Spinal cord (tissue), 10 donors: ENCODE measurements around the gene CASD1. TPM values are rescaled to one million over a fixed set of nuclear protein-coding genes. Genes with fewer than 3 reads are reported as not detected.
A peak's percentile ranks its signal among the peaks of the same experiment; 100 is the strongest.

Experiments
- DNase-seq, 6 donors: peaks; one replicate each; pipeline versions ENCODE4 v3.0.0 to v3.0.0-alpha.2; 2013 to 2015; ENCODE audit warnings: low spot score in 6 of 6, low read depth in 4 of 6
- H3K27ac ChIP-seq: one replicate; pipeline ENCODE4 v1.5.1; 2013; ENCODE audit warnings: low read depth, low read length, control low read depth
- H3K27me3 ChIP-seq: one replicate; pipeline ENCODE4 v1.6.1; 2013; ENCODE audit warnings: low read length; ENCODE audit not compliant: control insufficient read depth, insufficient read depth
- H3K36me3 ChIP-seq: one replicate; pipeline ENCODE4 v1.6.1; 2013; ENCODE audit warnings: low read length; ENCODE audit not compliant: control insufficient read depth, insufficient read depth
- H3K4me1 ChIP-seq: one replicate; pipeline ENCODE4 v1.6.1; 2013; ENCODE audit warnings: low read length; ENCODE audit not compliant: control insufficient read depth, insufficient read depth
- H3K4me3 ChIP-seq: one replicate; pipeline ENCODE4 v1.5.1; 2013; ENCODE audit warnings: low read depth, low read length, control low read depth
- H3K9me3 ChIP-seq: one replicate; pipeline ENCODE4 v1.6.1; 2013; ENCODE audit warnings: low read length; ENCODE audit not compliant: control insufficient read depth, insufficient read depth
- WGBS: methylation state at CpG from one replicate; pipeline ENCODE4 v1.1.5; 2013; ENCODE audit warnings: missing lambda C conversion rate; ENCODE audit not compliant: insufficient coverage; 5-methylcytosine and 5-hydroxymethylcytosine counted together
- polyA plus RNA-seq, 2 donors: library from polyadenylated mRNA; unstranded; fragments of 120-200 nt; gene quantifications; one replicate each; pipeline ENCODE4 v1.2.1, GENCODE V29; 2013; ENCODE audit not compliant: insufficient read length in 2 of 2
- total RNA-seq, 2 donors: library from RNA; depleted of rRNA in 1 of 2; stranded (reverse); fragments of 120-200 nt in 1 of 2; fragments of >200 nt in 1 of 2; gene quantifications; one replicate each; pipeline versions ENCODE4 v1.2.3 to v1.2.4, GENCODE V29; 2013 to 2014
- donor health status: healthy.

The CASD1 gene
- total and polyA plus RNA-seq, 4 donors = 31.0 to 116 (median 80.1) TPM

DNA sequence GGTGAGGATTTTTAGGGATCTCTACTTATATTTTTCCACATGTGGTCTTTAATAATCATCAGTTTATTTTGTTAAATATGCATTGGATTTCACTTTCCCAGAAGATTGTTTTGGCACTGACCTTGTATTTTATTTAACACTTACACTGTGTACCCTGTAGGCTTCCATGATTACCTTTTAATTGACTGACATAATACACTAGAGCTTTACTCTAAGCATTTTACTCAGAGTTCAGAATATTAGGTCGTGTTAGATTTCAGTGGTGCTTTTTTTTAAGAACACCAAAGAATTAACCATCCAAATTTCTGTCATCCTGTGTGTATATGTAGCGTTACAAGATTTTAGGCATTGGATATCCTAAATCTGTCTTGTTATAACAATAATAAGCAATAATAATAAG lies 23.1 kb downstream of the CASD1 start:
- Histone ChIP-seq H3K4me1 (no peaks in the 10 kb centered on the region), H3K27ac (no peak overlapping the region), H3K9me3 (no peaks in the 10 kb centered on the region), H3K27me3 (no peaks in the 10 kb centered on the region), H3K4me3 (no peak overlapping the region), H3K36me3 (no peaks in the 10 kb centered on the region)
- WGBS = no CpG with 5 or more reads among the region's 2 CpGs
- DNase-seq = no peak

DNA sequence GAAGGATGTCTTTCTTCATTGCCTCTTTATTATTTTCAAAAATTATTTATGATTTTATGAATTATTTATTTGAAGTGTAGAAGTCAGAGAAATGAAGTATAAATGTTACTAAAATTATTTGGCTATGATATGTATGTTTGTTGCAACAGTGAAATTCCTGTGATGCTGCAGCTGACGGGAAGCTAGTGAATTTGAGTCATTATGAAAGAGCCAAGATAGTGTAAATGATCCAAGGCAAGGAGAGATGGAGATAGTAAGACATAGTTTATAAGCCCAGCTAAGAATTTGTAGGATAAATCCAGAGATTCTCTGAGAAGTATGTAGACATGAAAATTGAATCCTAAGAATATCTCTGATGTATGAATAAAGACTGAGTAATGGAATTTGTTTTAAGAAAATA lies 30.8 kb downstream of the CASD1 start:
- 92% methylated on average over 1 of the region's 1 CpG for WGBS
- Histone ChIP-seq H3K4me3 (no peak overlapping the region), H3K4me1 (no peaks in the 10 kb centered on the region), H3K27me3 (no peaks in the 10 kb centered on the region), H3K9me3 (no peaks in the 10 kb centered on the region), H3K36me3 (no peaks in the 10 kb centered on the region), H3K27ac (no peak overlapping the region)
- DNase-seq = no peak

DNA sequence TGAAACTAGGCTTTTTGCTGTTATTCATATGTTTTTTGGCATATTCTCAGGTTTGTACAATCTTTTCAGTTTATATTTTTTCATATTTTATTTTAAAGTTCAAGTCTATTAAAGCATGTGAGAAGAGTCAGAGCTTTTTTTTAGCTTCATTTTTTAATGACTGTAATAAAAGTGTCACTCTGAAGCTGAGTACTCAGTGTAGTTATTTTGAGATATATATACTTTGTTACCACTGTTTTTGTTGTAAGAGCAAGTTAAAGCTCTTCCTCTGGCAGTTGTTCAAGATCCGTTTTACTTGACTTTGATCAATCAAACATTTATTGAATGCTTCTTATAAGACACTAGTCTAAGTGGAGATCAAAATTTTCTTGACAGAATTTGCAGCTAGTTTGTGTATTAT lies 37.5 kb downstream of the CASD1 start:
- WGBS = no CpG with 5 or more reads among the region's 1 CpG
- no peaks in the 10 kb centered on the region for H3K36me3 ChIP-seq
- DNase-seq = no peak

DNA sequence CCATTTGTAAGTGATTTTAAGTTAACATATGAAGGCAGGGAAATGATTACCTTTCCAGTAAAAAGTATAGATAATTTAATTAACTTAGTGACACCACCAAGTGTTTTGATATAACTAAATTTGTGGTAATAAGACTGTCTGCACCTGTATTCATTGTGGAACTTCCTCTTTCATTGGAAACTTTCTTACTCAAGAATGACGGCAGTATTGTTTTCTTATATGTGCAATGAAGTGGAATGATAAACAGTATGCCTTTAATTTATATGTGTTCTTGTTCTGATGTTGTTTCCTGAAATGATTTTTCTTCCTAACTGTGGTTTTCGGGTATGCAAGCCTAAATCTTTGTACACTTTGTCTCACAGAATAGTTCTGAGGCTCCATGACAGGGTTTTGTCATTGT lies 46.4 kb downstream of the CASD1 start:
- H3K36me3 ChIP-seq = peaks cover 6% of the 10 kb centered on the region
- H3K4me1 ChIP-seq = no peaks in the 10 kb centered on the region
- WGBS = no CpG with 5 or more reads among the region's 2 CpGs
- no peak overlapping the region for H3K27ac ChIP-seq
- H3K4me3 ChIP-seq = no peak overlapping the region
- no peak for DNase-seq
- no peaks in the 10 kb centered on the region for H3K27me3 ChIP-seq
- H3K9me3 ChIP-seq = no peaks in the 10 kb centered on the region

More for the DNA sequence above, 37.5 kb downstream of the CASD1 start:
- Histone ChIP-seq H3K9me3 (no peaks in the 10 kb centered on the region), H3K4me1 (no peaks in the 10 kb centered on the region), H3K27ac (no peak overlapping the region), H3K4me3 (no peak overlapping the region), H3K27me3 (no peaks in the 10 kb centered on the region)

DNA sequence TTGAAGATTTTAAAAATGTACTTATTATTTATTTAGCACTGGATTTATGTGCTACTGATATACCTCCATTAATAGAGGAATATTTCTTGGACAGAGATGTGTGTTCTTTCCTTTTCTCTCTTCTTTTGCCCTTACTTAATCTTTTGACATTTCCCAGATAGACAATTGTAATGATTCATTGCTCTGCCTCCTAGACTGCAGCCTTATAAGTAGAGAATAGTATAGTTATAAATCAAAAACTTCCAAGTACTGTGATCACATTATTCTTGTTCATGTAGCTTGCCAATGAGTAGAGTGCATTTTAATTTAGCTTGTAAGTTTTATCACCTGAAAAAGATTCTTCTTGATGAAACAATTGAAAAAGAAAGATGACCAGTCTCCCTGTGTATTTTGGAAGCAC lies 47.6 kb downstream of the CASD1 start:
- DNase-seq = peak in 1 of 6 donors; percentile 51
- H3K27me3 ChIP-seq = no peaks in the 10 kb centered on the region
- H3K9me3 ChIP-seq = no peaks in the 10 kb centered on the region
- H3K4me1 ChIP-seq = no peaks in the 10 kb centered on the region
- H3K27ac ChIP-seq = no peak overlapping the region
- H3K36me3 ChIP-seq = peaks cover 6% of the 10 kb centered on the region
- H3K4me3 ChIP-seq = no peak overlapping the region

DNA sequence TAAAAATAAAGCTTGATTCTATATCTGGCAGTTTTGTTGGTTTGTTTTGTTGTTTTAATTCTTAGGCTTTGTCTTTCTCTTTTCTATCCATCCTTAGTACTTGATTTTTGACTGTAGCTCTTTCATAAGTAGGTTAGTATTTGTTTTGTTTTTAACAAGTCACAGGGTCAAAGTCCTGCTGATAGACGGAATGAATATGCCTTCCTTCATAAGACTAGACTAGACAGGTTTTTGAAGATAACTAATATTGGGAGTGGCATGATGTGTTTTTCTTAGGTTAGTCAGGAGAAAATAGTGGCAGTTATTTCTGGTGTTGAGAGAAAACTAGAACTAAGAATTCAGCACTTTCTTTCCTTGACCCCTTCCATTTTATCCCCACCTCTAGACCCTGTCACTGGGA lies 50.4 kb downstream of the CASD1 start:
- no CpG with 5 or more reads among the region's 1 CpG for WGBS
- Histone ChIP-seq H3K27me3 (no peaks in the 10 kb centered on the region), H3K4me3 (no peak overlapping the region), H3K4me1 (no peaks in the 10 kb centered on the region), H3K9me3 (no peaks in the 10 kb centered on the region), H3K36me3 (peaks cover 3% of the 10 kb centered on the region), H3K27ac (no peak overlapping the region)
- no peak for DNase-seq

DNA sequence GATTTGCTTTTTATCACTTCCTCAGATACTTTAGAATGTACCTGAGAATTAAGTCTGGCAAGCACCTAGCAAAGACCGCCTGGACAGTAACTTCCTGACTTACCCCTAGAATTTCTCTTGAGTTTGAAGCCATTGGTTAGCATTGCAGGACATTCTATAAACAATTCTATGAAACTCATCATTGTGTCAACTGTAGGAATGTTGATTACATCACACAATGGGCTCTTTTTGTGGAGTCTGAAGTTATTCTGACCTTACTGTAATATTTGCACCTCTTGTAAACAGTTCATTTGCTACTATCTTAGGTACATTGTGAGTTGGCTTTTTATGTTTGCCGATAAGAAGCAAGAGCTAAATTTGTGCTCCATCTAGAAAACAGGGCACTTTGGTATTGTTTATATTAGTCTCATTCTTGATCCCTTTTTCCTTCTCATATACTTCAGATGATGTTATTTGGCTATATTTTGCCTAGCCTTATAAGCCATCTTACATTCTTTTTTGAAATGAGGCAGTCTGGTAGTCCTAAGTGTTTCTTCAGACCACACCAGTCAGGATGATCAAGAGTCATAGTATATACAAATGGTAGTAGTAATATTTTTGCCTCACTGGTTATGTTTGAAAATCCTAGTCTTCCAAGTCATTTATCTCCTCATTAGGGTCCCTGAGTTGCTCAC lies 52.4 kb downstream of the CASD1 start:
- Histone ChIP-seq H3K9me3 (no peaks in the 10 kb centered on the region), H3K4me3 (no peak overlapping the region)
- no CpG with 5 or more reads among the region's 2 CpGs for WGBS

DNA sequence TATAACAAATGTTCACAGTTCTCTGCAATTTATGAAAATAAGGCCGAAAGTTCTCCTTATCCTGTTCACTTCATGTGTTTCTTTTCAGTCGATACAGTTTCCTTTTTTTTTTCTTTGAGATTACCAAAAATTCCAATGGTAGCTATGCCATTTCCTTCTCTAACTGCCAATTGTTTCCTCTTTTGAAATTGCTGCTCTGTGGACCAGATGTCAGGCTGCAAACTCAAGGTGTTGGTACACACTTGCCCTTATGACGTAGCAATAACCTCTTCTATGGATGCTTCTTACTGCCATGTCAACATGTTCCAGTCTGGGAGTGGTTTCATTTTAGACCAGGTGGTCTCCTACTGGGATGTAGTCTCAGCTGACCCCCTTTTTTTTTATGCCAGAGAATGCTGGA lies 52.9 kb downstream of the CASD1 start:
- Histone ChIP-seq H3K9me3 (no peaks in the 10 kb centered on the region), H3K4me1 (no peaks in the 10 kb centered on the region)

More for the DNA sequence above, 52.4 kb downstream of the CASD1 start:
- Histone ChIP-seq H3K36me3 (peaks cover 3% of the 10 kb centered on the region), H3K27ac (no peak overlapping the region), H3K4me1 (no peaks in the 10 kb centered on the region), H3K27me3 (no peaks in the 10 kb centered on the region)
- DNase-seq = no peak

DNA sequence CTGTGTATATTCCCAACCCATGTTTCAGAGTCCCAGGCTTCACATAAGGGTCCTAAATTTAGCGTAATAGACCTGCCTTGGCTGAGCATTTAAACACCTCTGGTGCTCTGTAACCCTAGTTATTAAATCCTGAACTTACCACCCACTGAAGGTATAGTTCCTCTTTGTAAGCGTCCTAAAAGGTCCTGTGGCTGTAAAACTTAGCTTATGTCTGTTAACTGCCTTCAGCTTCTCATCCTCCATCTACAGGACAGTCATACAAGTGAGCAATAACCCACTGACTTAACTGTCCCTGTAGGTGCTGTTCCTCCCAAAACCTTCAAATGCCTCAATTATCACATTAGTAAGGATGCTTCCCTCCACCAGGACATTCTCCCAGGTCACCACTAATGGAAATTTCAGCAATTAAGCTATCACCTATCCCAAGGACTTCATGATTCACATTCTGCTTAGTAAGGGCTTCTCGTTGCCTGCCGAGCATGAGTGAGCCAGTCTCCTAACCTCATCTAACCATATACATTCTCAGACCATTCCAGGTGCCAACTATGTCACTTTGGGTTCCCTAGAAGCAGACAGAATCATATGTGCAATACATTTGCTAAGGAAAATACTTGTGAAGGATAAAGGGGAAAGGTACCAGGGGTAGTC lies 55.8 kb downstream of the CASD1 start:
- no peak for DNase-seq
- Histone ChIP-seq H3K36me3 (no peaks in the 10 kb centered on the region), H3K27ac (no peak overlapping the region), H3K27me3 (no peaks in the 10 kb centered on the region), H3K4me3 (no peak overlapping the region), H3K9me3 (no peaks in the 10 kb centered on the region), H3K4me1 (no peaks in the 10 kb centered on the region)
- WGBS = 95% methylated on average over 4 of the region's 4 CpGs

More for the DNA sequence above, 52.9 kb downstream of the CASD1 start:
- H3K4me3 ChIP-seq = no peak overlapping the region
- no peak overlapping the region for H3K27ac ChIP-seq
- WGBS = 100% methylated on average over 3 of the region's 3 CpGs
- no peak for DNase-seq
- no peaks in the 10 kb centered on the region for H3K27me3 ChIP-seq
- H3K36me3 ChIP-seq = peaks cover 3% of the 10 kb centered on the region

DNA sequence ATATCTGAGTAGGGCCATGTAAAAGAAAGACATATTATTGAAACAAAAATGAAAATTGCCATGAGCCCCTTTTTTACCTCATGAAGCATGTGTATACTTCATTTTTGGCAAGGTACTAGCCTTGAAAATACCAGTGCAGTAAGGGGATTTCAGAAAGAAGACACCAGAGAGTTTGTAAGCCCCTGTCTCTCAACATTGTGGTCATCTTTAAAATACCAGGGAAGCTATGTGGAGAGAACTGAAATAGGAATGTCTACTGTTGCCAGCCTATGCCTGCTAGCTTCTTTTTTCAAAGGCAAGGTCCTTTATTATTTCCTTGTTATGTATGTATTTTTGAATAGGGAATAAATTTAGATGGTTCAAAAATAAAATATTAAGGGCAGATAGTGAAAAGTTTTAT lies 57.8 kb downstream of the CASD1 start:
- no peaks in the 10 kb centered on the region for H3K9me3 ChIP-seq
- H3K27ac ChIP-seq = no peak overlapping the region
- H3K27me3 ChIP-seq = no peaks in the 10 kb centered on the region
- H3K4me1 ChIP-seq = no peaks in the 10 kb centered on the region
- no peaks in the 10 kb centered on the region for H3K36me3 ChIP-seq
- no peak overlapping the region for H3K4me3 ChIP-seq
- DNase-seq = no peak
